ENCODE measurements around the gene SPANXD.
"Not testable (repeated sequence)": the region's sequence is repeated elsewhere in the genome, so short reads cannot be mapped to it uniquely, and the experiment has no call there.

The SPANXD gene, protein sequence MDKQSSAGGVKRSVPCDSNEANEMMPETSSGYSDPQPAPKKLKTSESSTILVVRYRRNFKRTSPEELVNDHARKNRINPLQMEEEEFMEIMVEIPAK

DNA sequence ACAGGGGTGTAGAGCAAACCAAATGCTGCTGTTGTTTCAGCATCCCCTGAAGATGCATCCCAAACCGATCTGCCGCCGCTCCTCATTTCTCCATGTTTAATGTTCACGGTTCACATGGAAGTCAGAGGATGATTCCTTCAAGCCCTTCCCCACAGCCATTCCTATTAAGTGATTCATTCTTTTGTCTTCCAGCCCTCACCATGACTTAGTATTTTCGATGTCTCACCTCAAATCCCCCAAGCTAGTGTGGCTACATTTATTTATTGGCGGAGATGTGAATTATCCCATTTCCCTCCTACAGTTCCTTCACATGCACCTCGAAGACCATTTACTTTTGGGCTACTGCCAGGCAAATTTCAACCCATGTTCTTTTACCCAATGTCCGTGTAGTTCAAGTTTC lies at the start of gene SPANXD:
Gene SPANXD, minus strand, starts transcription at position 101 of the 400 bp plus-strand sequence. CDS start 334 bp downstream, outside the sequence.
- not testable (repeated sequence) for DNase-seq (ENCODE audit: extremely low read depth, low read depth)

DNA sequence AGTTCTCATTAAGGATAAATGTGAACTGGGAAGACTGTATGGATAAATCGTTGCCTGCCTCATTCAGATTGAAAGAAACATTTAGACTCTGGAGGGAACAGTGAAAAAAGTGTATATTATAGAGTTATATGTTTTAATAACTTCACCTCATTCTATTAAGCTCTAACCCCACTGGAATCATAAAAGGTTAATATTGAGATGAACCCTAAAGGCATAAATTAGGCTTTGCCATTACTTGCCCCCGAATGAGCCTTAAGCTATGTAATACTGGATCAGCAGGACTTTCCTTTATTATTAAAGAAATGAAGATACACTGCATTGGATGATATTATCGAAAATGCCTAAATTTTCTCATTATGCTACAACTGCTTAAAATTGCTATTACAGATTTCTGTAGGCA lies 44.1 kb upstream of the SPANXD start:
- no peak for DNase-seq (ENCODE audit: extremely low read depth, low read depth)
- TF ChIP-seq, protein P1, sequence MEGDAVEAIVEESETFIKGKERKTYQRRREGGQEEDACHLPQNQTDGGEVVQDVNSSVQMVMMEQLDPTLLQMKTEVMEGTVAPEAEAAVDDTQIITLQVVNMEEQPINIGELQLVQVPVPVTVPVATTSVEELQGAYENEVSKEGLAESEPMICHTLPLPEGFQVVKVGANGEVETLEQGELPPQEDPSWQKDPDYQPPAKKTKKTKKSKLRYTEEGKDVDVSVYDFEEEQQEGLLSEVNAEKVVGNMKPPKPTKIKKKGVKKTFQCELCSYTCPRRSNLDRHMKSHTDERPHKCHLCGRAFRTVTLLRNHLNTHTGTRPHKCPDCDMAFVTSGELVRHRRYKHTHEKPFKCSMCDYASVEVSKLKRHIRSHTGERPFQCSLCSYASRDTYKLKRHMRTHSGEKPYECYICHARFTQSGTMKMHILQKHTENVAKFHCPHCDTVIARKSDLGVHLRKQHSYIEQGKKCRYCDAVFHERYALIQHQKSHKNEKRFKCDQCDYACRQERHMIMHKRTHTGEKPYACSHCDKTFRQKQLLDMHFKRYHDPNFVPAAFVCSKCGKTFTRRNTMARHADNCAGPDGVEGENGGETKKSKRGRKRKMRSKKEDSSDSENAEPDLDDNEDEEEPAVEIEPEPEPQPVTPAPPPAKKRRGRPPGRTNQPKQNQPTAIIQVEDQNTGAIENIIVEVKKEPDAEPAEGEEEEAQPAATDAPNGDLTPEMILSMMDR (IDR thresholded peaks at IDR 0.05; ENCODE audit: low read depth, low read length), result no peak

DNA sequence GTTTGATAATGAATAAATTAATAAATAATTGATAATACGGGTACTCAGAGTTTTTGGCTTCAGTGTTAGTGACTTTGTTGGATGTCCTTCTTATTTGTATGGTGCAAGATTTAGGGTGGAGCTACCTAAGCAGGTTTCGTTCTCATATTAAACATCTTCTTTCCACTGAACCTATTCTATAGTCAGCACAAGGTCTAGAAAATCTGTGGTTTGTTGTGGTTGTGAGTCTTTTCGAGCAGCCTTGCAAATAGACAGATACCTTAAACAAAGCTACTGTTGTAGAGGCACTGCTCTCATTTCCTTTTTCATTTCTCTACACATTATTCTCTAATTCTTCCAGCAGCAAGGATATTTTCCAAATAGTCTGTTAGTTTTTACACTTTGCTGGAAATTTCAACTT lies 38.1 kb upstream of the SPANXD start:
- TF ChIP-seq, protein P1 (IDR thresholded peaks at IDR 0.05; ENCODE audit: low read depth, low read length), result no peak
- no peak for DNase-seq (ENCODE audit: extremely low read depth, low read depth)

DNA sequence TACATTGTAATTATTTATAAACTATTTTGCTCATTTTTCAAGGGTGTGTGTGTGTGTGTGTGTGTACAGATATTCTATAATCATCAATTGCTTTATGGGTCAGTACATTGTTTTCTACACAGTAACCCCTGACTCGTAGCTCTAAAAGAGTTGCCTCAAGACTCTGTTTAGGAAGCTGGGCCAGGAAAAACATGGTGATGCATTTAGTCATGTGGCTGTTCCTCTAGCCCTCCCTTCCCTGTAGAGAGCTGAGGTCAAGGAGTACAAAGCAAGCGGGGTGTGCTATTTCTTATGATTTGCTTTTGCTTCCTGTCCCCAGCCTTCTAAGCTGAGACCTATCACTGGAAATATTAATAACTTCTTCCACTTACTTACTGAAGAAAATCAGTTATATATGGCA lies 34.8 kb upstream of the SPANXD start:
- TF ChIP-seq, protein P1 (IDR thresholded peaks at IDR 0.05; ENCODE audit: low read depth, low read length), result no peak
- no peak for DNase-seq (ENCODE audit: extremely low read depth, low read depth)

DNA sequence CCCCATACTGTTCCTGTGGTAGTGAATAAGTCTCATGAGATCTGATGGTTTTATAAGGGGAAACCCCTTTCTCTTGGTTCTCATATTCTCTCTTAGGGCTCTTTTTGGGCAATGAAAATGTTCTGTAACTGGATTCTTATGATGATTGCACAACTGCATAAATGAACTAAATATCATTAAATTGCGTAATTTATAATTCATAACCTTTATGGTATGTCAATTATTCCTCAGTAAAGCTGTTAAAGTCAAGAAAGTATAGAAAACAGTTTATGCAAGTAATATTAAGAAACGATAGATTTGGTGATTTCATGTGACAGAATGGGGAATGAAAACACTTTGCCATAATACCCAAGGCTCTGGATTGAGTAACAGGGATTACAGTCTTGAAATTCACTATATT lies 33.5 kb upstream of the SPANXD start:
- TF ChIP-seq, protein P1 (IDR thresholded peaks at IDR 0.05; ENCODE audit: low read depth, low read length), result no peak
- no peak for DNase-seq (ENCODE audit: extremely low read depth, low read depth)

DNA sequence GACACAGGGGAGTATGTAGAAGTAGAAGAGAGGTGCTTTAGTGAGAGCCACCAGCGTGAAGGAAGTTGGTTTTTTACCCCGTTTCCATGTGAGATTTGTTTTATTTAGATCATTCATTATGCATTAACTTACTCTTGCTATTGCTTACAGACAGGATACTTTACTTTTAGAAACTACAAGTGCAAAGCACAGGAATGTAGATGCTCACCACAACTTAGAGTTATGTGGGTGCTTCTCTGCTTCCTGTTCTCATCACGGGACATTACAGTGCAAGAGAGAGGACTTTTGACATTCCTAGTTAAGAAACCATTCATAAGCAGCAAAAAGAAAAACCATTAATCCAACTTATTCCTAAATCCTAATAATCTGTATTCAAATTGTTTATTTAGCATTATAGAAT lies 25.6 kb upstream of the SPANXD start:
- TF ChIP-seq, protein P1 (IDR thresholded peaks at IDR 0.05; ENCODE audit: low read depth, low read length), result no peak
- DNase-seq (ENCODE audit: extremely low read depth, low read depth), result no peak

DNA sequence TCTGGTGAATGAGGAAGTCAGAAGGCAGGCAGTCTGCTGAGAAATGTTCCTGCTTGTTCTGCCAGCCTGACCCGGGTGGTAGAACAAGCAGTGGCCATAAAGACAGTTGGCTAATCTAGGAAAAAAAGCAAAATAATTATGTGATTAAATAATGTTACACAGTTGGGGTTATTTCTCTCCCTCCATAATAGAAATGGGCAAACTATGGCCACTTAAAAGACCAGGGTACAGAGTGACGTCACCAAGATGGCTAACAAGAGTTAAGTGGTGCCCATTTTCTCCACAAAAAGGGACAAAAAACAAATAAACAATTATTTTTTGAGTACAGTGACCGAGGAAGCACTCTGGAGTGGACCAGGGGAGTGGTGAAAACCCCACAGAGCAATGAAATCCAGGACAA lies 16.1 kb upstream of the SPANXD start:
- DNase-seq (ENCODE audit: extremely low read depth, low read depth), result no peak
- TF ChIP-seq, protein P1 (IDR thresholded peaks at IDR 0.05; ENCODE audit: low read depth, low read length), result no peak

DNA sequence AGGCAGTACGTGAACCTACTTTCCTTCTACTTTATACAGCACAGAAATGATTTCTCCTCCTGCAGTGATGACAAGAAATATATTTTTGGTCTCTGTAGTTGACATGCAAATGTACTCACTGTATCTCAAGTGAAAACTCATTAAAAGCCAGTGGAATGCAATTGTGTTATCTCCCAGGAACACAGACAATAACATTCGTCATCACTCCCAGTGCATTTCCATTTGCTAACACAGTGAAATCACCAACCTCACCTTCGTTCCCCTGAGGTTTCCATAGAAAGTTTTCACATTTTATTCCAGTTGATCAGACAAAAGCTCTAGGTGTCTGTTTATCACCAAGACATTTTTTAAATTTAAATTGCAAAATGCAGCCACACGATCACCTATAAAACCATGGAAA lies 2.5 kb upstream of the SPANXD start:
- no peak for DNase-seq (ENCODE audit: extremely low read depth, low read depth)
- TF ChIP-seq, protein P1 (IDR thresholded peaks at IDR 0.05; ENCODE audit: low read depth, low read length), result no peak
